ENCODE measurements around the gene BRAF.
"Not testable (repeated sequence)": the region's sequence is repeated elsewhere in the genome, so short reads cannot be mapped to it uniquely, and the experiment has no call there.

The BRAF gene

GRCh38 chr7:140945940-140946339, 21.2 kb upstream of the BRAF start:
- DNase-seq (ENCODE audit: low read depth) = no peak
- no peak overlapping the region for H3K4me3 ChIP-seq (replicated peaks; ENCODE audit: low read depth, low read length)
- TF ChIP-seq, protein P1, sequence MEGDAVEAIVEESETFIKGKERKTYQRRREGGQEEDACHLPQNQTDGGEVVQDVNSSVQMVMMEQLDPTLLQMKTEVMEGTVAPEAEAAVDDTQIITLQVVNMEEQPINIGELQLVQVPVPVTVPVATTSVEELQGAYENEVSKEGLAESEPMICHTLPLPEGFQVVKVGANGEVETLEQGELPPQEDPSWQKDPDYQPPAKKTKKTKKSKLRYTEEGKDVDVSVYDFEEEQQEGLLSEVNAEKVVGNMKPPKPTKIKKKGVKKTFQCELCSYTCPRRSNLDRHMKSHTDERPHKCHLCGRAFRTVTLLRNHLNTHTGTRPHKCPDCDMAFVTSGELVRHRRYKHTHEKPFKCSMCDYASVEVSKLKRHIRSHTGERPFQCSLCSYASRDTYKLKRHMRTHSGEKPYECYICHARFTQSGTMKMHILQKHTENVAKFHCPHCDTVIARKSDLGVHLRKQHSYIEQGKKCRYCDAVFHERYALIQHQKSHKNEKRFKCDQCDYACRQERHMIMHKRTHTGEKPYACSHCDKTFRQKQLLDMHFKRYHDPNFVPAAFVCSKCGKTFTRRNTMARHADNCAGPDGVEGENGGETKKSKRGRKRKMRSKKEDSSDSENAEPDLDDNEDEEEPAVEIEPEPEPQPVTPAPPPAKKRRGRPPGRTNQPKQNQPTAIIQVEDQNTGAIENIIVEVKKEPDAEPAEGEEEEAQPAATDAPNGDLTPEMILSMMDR (IDR thresholded peaks at IDR 0.05; ENCODE audit: low read length, missing control alignments) = no peak

GRCh38 chr7:140942242-140942641, 17.5 kb upstream of the BRAF start:
- not testable (repeated sequence) for H3K4me3 ChIP-seq (replicated peaks; ENCODE audit: low read depth, low read length); DNase-seq (ENCODE audit: low read depth)

GRCh38 chr7:140940898-140941297, 16.2 kb upstream of the BRAF start:
- H3K4me3 ChIP-seq (replicated peaks; ENCODE audit: low read depth, low read length) = no peak overlapping the region
- no peak for DNase-seq (ENCODE audit: low read depth)
- TF ChIP-seq, protein P1 (IDR thresholded peaks at IDR 0.05; ENCODE audit: low read length, missing control alignments) = no peak

DNA sequence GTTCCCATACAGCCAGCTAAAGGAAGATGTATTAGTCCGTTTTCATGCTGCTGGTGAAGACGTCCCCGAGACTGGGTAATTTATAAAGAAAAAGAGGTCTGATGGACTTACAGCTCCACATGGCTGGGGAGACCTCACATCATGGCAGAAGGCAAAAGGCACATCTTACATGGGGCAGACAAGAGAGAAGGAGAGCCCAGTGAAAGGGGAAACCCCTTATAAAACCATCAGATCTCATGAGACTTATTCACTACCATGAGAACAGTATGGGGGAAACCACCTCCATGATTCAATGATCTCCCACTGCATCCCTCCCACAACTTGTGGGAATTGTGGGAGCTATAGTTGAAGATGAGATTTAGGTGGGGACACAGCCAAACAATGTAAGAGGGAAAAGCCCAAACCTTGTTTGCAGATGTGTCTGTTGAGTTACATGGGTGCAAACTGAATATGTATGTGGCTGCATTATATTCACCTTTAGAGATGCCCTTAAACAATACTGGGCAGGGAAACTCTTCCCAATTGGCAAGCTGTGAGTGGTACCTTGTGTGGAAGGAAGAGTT, 13.1 kb upstream of the BRAF start:
- DNase-seq (ENCODE audit: low read depth) = no peak
- TF ChIP-seq, protein P1 (IDR thresholded peaks at IDR 0.05; ENCODE audit: low read length, missing control alignments) = no peak
- no peak overlapping the region for H3K4me3 ChIP-seq (replicated peaks; ENCODE audit: low read depth, low read length)

DNA sequence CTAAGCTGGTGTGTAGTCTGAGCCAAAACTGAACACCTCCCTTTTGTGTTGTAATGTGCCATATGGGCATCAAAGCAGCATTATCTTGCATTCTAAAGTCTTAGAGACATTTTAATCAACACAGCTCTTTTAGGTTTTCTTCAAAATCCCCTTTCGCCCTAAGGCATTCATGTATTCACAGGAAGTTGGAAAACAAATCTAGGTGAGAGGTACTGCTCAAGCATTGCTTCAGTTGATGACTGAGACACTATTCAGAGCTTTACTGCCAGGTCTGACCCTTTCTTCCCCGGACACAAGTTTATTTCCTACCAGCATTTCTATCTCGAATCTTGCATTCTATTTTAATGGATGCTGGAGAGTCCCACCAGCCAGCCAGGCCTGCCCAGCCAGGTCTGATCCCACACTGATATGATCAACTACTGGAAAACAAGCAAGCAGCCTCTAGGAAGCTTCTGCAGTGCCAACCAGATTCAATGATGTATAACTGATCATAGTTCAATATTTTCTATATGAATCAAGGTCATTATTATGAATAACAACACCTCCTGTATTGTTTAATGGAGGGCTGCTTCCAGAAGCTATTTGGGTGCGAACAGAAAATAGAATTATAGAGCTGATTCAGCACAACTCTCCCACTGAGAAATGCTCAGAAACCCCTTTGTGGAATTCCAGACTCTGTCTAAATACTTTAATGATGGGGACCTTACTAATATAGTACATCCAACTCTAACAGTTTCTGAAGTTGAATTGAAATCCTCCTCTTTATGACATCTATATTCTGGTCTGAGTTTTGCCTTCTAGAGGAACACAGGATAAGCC, 4.0 kb upstream of the BRAF start:
- TF ChIP-seq, protein P1 (IDR thresholded peaks at IDR 0.05; ENCODE audit: low read length, missing control alignments) = no peak
- no peak overlapping the region for H3K4me3 ChIP-seq (replicated peaks; ENCODE audit: low read depth, low read length)
- DNase-seq (ENCODE audit: low read depth) = no peak

DNA sequence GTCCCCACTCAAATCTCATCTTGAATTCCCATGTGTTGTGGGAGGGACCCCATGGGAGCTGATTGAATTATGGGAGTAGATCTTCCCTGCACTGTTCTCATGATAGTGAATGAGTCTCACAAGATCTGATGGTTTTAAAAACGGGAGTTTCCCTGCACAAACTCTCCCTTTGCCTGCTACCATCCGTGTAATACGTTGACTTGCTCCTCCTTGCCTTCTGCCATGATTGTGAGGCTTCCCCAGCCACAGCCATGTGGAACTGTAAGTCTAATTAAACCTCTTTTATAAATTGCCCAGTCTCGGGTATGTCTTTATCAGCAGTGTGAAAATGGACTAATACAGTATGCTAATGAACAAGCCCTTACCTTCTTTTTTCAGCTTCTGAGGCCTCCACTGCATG, 3.2 kb upstream of the BRAF start:
- DNase-seq (ENCODE audit: low read depth); H3K4me3 ChIP-seq (replicated peaks; ENCODE audit: low read depth, low read length): not testable (repeated sequence)

DNA sequence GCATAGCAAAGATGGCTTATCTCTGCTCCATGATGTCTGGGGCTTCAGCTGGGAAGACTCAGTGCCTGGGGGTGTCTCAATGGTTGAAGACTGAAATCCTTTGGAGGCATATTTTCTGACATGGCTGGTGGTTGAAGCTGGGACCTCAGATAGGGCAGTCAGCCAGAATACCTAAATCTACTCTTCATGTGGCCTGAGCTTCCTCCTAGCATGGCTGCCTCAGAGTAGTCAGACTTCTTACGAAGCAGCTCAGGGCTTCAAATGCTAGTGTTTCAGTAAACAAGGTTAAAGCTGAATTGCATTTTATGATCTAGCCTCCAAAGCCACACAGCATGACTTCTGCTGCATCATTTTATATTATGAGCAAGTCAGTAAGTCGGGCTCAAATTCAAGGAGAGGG, 2.6 kb upstream of the BRAF start:
- no peak overlapping the region for H3K4me3 ChIP-seq (replicated peaks; ENCODE audit: low read depth, low read length)
- TF ChIP-seq, protein P1 (IDR thresholded peaks at IDR 0.05; ENCODE audit: low read length, missing control alignments) = no peak
- DNase-seq (ENCODE audit: low read depth) = no peak
